Neural crest cell (in vitro differentiated cells): Measurements from ENCODE around the gene MYL7. TPM values are rescaled to one million over a fixed set of nuclear protein-coding genes. Genes with fewer than 3 reads are reported as not detected.
A peak's percentile ranks its signal among the peaks of the same experiment; 100 is the strongest.

Source experiments
- DNase-seq: peaks from one replicate; pipeline ENCODE4 v3.0.0; 2021; ENCODE audit warnings: low read depth, mixed read lengths, low spot score
- H3K27ac Mint-ChIP-seq: one replicate; pipeline ENCODE4 v1.8.0; 2021; ENCODE audit warnings: mild to moderate bottlenecking, mixed read lengths; ENCODE audit not compliant: unreplicated experiment
- H3K27me3 Mint-ChIP-seq: 2 replicates; pipeline ENCODE4 v1.8.0; 2021; ENCODE audit warnings: low read depth, mild to moderate bottlenecking, mixed read lengths
- H3K36me3 Mint-ChIP-seq: 2 replicates; pipeline ENCODE4 v1.8.0; 2021; ENCODE audit warnings: low read depth, mild to moderate bottlenecking, mixed read lengths
- H3K4me1 Mint-ChIP-seq: 2 replicates; pipeline ENCODE4 v1.8.0; 2021; ENCODE audit warnings: mixed read lengths
- H3K4me3 Mint-ChIP-seq: one replicate; pipeline ENCODE4 v1.8.0; 2021; ENCODE audit warnings: mild to moderate bottlenecking, mixed read lengths
- H3K9me3 Mint-ChIP-seq: 2 replicates; pipeline ENCODE4 v1.8.0; 2021; ENCODE audit warnings: mixed read lengths
- CTCF ChIP-seq: fragments of 200-600 bp; sonication (generic); conservative IDR thresholded peaks from 2 replicates; pipeline ENCODE4 v1.5.0; 2021; ENCODE audit warnings: antibody characterized with exemption, mild to moderate bottlenecking
- total RNA-seq: library from RNA; stranded (reverse); gene quantifications from 2 replicates; pipeline ENCODE4 v1.2.1, GENCODE V29; 2021

Gene MYL7
- total RNA-seq, 1 donor from 2014 or later, result not detected

- Mint-ChIP-seq H3K27ac (no peak overlapping the region), H3K4me3 (no peak overlapping the region), H3K27me3 (peaks cover 34% of the 10 kb centered on the region), H3K36me3 (no peaks in the 10 kb centered on the region), H3K9me3 (no peaks in the 10 kb centered on the region), H3K4me1 (peaks cover 3% of the 10 kb centered on the region)
- no peak for DNase-seq
- no peak for TF ChIP-seq CTCF
Observed at GRCh38 chr7:44148166-44148565, 7.0 kb upstream of the MYL7 start.

- peaks cover 3% of the 10 kb centered on the region for H3K4me1 Mint-ChIP-seq
- peaks cover 34% of the 10 kb centered on the region for H3K27me3 Mint-ChIP-seq
- no peak for DNase-seq
- H3K36me3 Mint-ChIP-seq, result no peaks in the 10 kb centered on the region
- no peak overlapping the region for H3K4me3 Mint-ChIP-seq
- no peaks in the 10 kb centered on the region for H3K9me3 Mint-ChIP-seq
- TF ChIP-seq CTCF, result no peak
- no peak overlapping the region for H3K27ac Mint-ChIP-seq
Observed at GRCh38 chr7:44147026-44147991, 6.2 kb upstream of the MYL7 start.

- Mint-ChIP-seq H3K4me1 (peaks cover 3% of the 10 kb centered on the region), H3K9me3 (no peaks in the 10 kb centered on the region), H3K4me3 (peak overlapping the region; percentile 59), H3K27me3 (peaks cover 34% of the 10 kb centered on the region), H3K27ac (no peak overlapping the region), H3K36me3 (no peaks in the 10 kb centered on the region)
- TF ChIP-seq CTCF, result no peak
- DNase-seq, result peak; percentile 64
Observed at GRCh38 chr7:44145969-44146911, 5.1 kb upstream of the MYL7 start.

GRCh38 chr7:44145479-44145968 lies 4.4 kb upstream of the MYL7 start:
- Mint-ChIP-seq H3K27me3 (peaks cover 34% of the 10 kb centered on the region), H3K4me1 (peaks cover 3% of the 10 kb centered on the region), H3K4me3 (peak overlapping the region; percentile 59), H3K27ac (no peak overlapping the region), H3K9me3 (no peaks in the 10 kb centered on the region), H3K36me3 (no peaks in the 10 kb centered on the region)
- no peak for DNase-seq
- TF ChIP-seq CTCF, result no peak

- Mint-ChIP-seq H3K4me3 (no peak overlapping the region), H3K27ac (no peak overlapping the region), H3K27me3 (peaks cover 34% of the 10 kb centered on the region), H3K36me3 (no peaks in the 10 kb centered on the region), H3K4me1 (peaks cover 3% of the 10 kb centered on the region), H3K9me3 (no peaks in the 10 kb centered on the region)
- no peak for DNase-seq
- no peak for TF ChIP-seq CTCF
Observed at GRCh38 chr7:44144968-44145478, 3.9 kb upstream of the MYL7 start.
